Left ventricle myocardium superior (tissue), 1 donor: ENCODE measurements around the gene BTBD19. TPM values are rescaled to one million over a fixed set of nuclear protein-coding genes. Genes with fewer than 3 reads are reported as not detected.
"Not testable (repeated sequence)": the region's sequence is repeated elsewhere in the genome, so short reads cannot be mapped to it uniquely, and the experiment has no call there.

Experiments
- ATAC-seq: fragments of 200-7000 bp; cut with Tn5 transposase; one replicate; pipeline ENCODE4 v1.9.1; 2020; ENCODE audit warnings: mild to moderate bottlenecking, moderate library complexity
- DNase-seq: peaks from one replicate; pipeline ENCODE4 v3.0.0-alpha.2; 2020
- intact Hi-C: fragments of 100-400 bp; cut with micrococcal nuclease; formaldehyde crosslinking; loops from one replicate; pipeline ENCODE4 v1.11.0; 2022
- total RNA-seq: library from RNA; stranded (reverse); fragmentation: NEBNext Ultra II Directional; extraction: Animal tissue kit (Norgen Biotek cat#: 25700); gene quantifications from one replicate; pipeline ENCODE4 v1.2.1, GENCODE V29; 2021
- donor health status: DM: no; HTN: yes; CAD: no; lungs with severe emphysema.

BTBD19 gene
- total RNA-seq, 1 donor from 2014 or later, result 2.5 TPM

DNA sequence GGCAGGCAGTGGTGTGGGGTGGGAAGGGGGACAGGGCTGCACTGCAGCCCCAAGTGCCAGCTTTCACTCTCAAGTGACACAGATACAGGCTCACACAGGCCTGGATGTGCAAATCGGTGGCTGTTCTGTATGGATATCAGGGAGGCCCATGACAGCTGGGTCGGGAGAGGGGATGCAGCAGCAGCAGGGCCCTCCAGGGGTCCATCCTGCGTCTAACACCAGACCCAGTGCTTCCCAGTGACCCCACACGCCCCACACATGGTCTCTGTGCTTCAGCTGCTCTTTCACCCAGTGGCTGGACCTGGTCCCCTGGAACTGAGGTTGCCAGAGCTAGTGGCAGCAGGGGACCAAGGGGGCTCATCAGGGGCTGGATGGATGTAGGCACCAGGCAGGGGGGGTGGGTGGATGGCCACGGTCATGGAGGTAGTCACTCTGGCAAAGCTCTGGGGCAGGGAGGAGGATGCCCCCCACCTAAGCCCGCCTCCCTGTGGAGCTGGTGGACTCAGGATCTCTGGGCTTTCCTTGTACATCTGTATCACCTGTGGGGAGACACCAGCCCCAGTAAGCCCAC, 13.9 kb downstream of the BTBD19 start:
- no peak for DNase-seq
- ATAC-seq, result no peak
- intact Hi-C loops, result no loop called here

DNA sequence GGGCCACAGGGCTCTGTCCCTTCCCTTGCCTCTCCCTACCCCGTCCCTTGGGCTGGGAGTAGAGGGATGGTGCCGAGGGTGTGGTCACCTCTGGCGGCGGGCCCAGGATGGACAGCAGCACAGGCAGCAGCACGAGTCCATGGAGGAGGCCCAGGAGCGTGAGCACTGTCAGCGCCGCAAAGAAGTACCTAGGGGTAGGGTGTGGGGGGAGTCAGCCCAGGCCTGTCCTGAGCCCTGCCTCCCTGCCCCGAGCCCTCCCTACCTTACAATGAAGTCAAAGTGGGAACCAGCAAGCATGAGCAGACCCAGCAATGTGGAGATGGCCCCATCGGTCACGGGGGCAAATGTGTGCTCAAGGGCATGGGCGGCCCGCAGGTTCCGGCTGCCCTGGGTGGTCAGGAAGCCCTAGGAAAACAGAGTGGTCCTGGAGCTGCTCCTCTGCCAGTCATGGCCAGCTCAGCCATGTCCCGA, 14.7 kb downstream of the BTBD19 start:
- intact Hi-C loops, result no loop called here
- no peak for DNase-seq
- ATAC-seq, result no peak

DNA sequence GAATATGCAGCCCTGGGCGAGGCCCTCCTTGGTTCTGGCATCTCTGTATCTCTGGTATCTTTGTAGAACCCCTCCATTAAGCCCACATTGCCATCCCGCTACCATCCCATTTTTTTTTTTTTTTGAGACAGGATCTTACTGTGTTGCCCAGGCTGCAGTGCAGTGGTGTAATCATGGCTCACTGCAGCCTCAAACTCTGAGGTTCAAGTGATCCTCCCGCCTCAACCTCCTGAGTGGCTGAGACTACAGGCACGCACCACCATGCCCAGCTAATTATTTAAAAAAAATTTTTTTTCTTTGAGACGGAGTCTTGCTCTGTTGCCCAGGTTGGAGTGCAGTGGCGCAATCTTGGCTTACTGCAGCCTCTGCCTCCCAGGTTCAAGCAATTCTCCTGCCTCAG, 16.1 kb downstream of the BTBD19 start:
- DNase-seq, ATAC-seq, intact Hi-C loops: not testable (repeated sequence)

DNA sequence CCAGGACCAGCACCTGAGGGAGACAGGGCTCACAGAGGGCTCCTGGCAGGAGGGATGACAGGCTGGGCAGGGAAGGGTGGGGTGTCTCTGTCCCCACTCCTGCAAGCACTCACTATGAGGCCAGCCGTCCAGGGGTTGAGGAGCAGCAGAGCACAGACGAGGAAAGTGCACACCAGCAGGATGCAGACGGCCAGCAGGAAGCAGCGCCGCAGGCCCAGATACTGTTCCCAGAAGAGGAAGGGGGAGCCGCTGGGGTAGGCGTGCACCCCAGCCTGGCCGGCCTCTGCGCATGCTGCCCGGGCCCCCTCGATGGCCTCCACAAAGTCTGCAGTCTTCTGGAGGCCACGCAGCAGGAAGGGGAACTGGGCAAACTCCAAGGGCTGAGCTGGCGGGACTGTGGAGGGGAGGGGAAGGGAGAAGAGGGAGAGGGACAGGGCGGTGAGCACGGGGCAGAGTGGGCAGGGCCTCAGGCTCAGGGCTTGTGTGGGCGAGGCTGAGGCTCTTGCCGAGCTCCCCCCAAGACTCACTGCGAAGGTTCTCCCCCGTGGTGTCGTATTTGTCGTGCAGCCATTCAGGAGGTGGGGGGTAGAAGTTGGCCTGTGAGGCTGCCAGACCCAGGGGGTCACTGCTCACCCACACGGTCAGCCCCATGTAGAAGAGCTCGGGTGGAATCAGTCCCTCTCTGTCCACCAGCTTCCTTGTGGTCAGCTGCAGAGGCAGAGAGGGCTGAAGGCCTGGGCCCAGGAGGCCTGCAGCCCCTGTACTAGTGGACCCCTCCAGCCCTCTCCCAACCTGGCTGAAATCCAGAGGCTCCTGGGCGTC, 18.3 kb downstream of the BTBD19 start:
- ATAC-seq (peak; percentile 86), DNase-seq (peak; percentile 80)
- intact Hi-C loops, result no loop called here

DNA sequence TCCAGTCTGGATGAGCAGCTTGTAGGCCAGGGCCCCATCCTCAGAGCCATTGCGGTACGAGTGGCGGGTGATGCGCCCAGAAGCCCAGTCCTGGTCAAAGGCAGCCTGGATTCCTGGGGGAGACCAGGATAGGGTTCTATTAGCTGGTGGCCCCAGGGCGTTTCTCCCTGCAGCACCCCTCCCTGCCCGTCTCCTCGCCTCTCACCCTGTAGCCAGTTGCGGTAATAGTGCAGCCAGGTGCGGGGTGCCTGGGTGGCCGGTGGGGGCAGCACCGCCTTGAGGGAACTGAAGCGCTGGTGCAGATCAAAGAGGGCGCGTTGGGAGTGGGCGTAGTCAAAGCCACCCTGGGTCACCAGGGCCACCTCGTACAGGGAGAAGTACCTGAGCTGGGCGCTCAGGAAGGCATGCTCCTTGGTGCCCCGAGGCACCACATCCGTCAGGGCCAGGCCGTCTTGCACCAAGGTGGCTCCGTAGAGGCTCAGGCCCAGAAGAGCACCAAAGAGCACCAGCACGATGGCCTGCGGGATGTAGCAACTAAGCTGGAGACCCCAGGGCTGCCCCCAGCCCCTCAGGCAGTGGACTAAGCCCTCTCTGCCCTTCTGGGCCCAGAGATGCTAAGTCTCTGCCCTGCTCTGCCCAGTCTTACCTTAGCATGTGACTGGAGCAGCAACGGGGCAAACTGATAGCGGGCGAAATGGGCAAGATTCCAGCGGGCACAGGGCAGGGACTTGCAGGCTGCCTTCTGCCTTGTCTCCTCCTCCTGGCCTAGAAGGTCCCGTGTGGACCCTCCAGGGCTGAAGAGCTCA, 19.1 kb downstream of the BTBD19 start:
- intact Hi-C loops, result no loop called here
- DNase-seq (no peak), ATAC-seq (no peak)

DNA sequence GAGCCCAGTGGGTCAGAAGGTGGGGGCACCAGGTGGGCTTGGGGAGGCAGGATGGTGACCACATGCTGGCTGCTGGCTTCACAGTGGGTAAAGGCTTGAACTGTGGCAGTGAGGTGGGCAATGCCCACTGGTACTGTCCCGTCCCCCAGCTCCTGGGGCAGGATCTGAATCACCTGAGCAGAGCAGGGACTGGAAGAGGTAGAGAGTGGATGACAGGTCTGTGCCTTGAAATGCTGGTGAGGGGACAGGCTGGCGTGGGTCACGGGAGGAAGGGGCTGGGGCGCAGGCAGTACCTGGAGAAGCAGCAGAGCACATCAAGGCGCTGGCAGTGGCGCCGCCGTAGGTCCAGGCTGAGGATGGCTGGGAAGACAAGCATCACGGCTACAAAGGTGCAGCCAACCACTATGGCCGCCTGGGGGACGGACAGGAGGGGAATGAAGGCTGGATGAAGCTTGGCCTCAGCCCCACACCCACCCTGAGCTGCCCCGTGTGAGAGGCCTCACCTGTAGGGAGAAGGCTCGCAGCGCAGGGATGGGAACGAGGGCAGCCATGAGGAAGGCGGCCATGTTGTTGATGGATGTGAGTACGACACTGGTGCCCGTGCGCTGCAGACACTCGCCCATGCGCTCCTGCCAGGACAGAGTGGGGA, 19.8 kb downstream of the BTBD19 start:
- no peak for DNase-seq
- intact Hi-C loops, result no loop called here
- no peak for ATAC-seq

DNA sequence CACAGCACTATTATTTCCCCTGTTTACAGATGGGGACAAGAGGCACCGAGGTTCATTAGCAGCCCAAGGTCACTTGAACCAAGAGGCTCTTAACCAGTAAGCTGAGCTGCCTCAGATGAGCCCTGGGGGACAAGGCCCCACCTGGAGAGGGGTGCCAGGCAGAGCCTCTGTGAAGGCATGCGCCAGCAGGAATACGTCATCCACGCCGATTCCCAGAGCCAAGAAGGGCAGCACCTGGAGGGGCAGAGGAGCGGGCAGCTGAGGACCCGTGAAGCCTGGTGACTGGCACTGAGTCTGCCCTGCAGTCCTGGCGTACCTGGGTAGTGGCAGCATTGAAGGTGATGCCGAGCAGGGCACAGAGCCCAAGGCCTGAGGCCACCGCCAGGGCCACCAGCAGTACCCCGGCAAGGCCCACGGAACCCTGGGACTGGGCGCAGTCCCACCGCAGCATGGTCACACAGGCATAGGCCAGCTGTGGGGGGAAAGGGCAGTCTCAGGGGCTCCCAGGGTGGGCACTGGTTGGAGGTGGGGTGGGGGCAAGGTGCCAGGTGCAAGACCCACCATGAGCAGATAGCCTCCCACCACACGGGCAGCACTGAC, 20.6 kb downstream of the BTBD19 start:
- intact Hi-C loops, result no loop called here
- DNase-seq (no peak), ATAC-seq (no peak)

DNA sequence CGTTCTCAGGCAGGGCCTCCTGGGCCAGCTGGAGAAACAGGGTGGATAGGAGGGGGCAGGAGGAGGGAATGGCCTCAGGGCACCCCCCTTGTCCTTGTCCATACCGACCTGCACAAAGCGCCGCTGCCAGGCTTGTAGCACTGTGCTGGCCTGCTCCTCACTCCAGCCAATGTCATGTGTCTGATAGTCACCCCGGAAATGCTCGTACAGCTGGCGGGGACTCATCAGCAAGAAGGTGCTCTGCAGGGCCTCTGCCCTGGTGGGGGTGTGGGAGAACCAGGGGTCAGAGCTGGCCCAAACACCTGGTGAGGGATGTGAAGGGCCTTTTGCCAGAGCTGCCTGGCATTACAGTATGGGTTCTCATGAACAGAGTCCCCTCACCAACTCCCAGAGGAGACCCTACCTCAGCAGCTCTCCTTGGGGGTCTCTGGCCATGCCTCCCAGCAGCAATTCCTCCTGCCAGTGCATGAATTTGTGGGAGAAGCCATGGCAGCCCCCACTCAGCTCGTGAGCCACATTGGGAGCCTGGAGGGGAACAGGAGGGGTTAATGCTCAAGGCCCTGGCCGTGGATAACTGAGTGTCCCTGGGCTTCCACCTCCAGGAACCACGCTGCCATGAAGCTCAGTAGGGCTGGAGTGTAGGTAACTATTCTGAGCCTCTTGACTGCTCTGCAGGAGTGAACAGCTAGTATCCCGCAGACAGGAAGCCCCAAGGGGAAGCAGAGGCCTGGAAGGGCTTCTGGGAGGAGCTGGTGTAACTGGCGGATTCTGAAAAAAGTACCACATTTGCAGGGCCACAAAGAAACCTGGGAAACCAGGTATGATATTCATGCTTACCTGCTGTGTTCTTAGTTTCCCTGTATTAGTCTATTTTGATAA, 21.4 kb downstream of the BTBD19 start:
- DNase-seq (no peak), ATAC-seq (no peak)
- intact Hi-C loops, result no loop called here

DNA sequence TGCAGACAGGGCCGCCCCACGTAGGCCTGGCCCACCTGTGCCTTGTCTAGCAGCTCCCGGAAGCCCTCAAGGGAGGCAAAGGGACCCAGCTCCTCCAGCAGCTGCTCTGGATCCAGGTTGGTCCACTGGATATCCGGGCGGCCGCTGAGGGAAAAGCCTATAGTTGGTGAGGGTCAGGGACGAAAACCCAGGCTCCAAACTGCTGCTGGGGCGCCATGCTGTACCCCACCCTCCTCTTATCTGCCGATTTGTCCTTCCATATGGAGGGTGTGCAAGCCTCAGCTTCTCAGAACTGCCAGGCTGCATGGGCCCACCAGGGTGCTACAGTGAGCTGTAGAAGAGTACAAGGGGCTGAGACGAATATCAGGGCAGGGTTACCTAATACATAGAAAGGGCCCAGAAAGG, 22.6 kb downstream of the BTBD19 start:
- ATAC-seq (no peak), DNase-seq (no peak)
- intact Hi-C loops, result no loop called here

DNA sequence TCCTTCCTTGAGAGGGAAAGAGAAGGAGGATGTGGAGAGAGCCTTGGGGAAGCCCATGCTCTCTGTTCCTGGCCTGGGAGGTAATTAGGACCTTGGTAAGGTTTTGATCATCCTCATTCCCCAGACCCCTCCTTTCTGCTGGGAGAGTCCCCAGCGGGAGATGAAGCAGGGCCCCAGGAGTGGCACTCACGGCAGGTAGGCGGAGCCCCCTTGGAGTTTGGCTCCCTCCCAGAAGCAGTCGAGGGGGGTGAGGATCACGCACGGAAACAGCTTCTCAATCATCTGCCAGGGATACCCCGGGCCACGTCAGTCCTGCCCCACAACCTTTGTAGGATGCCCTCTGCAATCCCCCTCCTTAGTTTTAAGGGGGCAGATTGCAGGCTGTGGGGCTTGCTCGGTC, 23.2 kb downstream of the BTBD19 start:
- no peak for DNase-seq
- ATAC-seq, result no peak
- intact Hi-C loops, result no loop called here

DNA sequence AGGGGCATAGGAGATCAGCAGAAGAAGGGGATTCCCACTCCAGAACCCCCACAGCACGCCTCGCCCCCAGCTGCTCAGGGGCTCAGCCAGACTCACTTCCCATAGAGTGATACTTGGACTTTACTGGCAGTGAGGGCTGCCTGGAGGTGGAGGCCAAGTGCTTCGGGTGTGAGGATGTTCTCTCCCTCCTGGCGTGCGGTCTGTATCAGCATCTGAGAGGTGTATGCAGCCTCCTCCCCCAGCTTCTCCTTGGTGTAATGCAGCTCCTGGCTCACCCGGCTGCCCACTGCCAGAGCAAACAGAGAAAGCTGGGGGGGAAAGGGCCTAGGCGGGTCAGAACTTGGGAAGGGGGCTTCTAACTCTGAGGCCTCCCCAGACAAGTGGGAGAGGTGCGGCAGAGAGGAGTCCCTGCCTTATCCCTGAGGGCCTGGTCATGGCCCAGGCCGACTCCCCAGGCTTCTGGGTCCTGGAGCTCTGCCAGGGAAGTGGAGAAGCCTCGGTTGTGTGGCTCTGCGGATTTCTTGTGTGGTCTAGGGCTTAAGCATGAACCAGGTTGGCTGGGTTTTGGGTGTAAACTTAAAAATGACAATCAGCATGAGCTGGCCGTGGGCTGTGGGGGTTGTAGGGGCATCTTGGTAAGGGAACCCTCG, 23.9 kb downstream of the BTBD19 start:
- intact Hi-C loops, result no loop called here
- ATAC-seq, result no peak
- no peak for DNase-seq

DNA sequence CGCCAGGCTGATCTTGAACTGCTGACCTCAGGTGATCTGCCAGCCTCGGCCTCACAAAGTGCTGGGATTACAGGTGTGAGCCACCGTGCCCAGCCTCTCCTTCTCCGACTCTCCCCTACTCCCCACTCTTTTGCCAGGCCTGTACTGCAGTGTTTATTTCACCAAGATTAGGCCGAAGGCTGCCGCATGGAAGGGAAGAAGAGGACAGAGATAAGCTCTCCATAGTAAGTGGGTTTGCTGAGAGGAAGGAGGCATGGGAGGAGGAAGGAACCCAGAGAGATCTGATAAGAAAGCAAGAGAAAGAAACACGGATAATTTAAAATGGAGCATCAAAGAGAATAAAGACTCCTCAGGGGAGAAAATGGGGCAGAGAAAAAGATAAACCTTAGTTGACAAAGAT, 26.0 kb downstream of the BTBD19 start:
- ATAC-seq (no peak), DNase-seq (no peak)
- intact Hi-C loops, result no loop called here

DNA sequence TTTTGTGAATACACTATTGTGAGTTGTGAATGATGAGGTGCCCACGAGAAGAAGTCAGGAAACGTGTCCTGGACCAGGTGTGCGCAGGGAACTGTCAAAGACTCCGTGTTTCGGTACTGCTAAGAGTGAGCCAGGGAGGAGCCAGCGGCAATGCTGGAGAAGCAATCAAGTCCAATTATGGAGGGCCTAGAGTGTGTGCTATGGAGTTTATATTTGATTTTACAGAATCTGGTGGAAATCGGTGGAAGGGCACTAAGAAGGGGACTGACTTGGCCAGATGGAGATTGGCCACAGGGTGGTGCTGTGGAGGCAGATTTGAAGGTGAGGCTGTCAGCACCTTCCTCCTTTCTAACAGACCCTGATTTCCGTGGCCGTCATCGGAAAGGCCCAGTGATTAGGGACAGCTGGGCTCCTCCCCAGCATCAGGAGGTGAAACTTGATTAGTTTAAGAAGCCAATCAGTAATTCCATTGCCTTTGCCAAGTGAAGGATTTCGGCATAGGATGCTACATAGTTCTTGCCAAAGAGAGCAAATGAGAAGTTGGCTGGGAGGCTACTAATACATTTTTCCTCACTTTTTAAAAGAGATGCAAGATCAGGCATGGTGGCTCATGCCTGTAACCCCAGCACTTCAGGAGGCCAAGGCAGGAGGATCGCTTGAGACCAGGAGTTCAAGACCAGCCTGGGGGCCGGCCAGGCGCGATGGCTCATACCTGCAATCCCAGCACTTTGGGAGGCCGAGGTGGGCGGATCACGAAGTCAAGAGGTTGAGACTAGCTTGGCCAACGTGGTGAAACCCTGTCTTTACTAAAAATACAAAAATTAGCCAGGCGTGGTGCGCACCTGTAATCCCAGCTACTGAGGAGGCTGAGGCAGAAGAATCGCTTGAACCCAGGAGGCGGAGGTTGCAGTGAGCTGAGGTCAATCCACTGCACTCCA, 27.7 kb downstream of the BTBD19 start:
- intact Hi-C loops, result no loop called here
- DNase-seq (peak; percentile 90), ATAC-seq (peak; percentile 87)

DNA sequence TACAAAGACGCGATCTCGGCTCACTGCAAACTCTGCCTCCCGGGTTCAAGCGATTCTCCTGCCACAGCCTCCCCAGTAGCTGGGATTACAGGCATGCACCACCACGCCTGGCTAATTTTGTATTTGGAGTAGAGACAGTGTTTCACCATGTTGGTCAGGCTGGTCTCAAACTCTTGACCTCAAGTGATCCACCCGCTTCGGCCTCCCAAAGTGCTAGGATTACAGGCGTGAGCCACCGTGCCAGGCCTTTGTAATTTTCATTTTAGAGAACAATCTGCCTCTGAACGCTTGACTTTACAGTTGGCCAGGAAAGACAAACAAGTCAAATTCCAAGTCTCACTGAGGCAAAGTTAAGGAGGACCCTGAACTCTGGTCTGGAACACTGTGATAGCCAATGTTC, 30.0 kb downstream of the BTBD19 start:
- ATAC-seq, DNase-seq, intact Hi-C loops: not testable (repeated sequence)

DNA sequence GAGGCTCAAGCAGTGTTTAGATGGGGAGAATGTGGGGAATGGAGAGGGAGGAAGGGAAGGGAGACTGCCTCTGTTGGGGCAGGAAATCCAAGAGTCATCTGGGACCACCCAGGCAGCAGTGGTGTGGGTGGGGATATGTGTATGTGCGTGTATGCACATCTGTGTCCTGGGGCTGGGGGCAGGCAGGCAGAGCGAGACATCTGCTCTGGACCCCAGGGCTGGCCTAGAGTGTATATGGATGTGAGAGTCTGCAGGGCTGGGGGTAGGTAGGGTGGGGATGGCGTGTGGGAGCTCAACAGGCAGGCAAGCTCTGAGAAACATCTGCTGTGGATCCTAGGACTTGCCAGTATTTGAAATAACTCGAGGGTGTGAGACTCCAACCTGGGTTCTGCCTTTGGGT, 31.3 kb downstream of the BTBD19 start:
- no peak for ATAC-seq
- intact Hi-C loops, result no loop called here
- DNase-seq, result no peak

DNA sequence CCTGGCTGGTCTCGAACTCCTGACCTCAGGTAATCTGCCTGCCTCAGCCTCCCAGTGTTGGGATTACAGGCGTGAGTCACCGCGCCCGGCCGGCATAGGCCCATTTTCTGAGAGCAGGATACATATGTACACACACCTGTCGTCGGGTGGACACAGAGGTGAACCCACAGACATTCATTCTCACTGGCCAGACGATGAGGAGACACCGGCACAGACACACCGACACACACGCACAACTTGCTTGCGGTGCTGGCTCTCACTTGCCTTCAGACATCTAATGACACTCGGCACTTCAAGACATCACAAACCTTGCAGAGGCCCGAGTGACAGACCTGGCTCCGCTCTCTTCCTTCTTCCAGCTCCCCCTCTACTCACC, 34.2 kb downstream of the BTBD19 start:
- intact Hi-C loops, result no loop called here
- DNase-seq (no peak), ATAC-seq (peak; percentile 7)
